NK-92 (cell line): ENCODE data around the gene TMEM191B.
"Not testable (repeated sequence)": the region's sequence is repeated elsewhere in the genome, so short reads cannot be mapped to it uniquely, and the experiment has no call there.

Source experiments
- DNase-seq: peaks from one replicate; lab custom pipeline; 2025; ENCODE audit not compliant: unreplicated experiment; lab: John Stamatoyannopoulos, UW

The TMEM191B gene

DNA sequence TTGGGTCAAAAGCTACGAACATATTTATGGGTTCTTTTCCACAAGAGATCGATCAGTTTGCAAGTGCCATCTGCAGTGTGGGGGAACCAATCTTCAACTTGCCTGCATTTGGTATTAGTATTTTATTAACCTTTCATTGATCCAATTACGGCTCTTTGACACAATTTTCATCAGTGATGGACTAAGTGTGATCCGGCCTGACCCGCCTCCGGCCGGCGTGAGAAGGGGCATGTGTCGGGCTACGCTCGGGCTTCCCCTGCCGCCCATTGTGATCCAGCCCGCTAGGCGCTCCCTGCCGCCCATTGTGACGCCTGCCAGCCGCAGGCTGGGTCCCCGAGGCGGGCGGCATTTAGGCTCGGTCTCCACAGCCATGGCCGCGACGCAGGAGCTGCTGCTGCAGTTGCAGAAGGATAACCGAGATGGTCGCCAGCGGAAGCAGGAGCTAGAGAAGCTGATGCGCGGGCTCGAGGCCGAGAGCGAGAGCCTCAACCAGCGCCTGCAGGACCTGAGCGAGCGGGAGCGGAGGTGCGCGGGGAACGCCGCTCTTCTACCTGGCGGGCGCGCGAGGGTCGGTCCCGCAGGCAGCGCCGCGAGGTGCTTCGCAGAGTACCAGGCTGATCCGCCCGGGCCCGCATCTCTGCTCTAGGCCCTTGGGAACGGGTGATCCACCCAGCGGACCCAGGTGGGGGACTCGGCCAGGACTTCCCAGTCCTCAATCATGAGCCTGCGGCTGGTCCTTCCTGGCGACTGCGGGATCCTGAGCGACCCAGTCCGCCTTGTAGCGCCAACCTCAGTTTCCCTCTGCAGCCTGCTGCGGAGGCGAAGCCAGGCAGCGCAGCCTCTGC, at the start of gene TMEM191B:
TMEM191B (plus strand) TSS at position 51 of the 845 bp plus-strand sequence; CDS start at position 230, 179 bp downstream.
- not testable (repeated sequence) for DNase-seq

DNA sequence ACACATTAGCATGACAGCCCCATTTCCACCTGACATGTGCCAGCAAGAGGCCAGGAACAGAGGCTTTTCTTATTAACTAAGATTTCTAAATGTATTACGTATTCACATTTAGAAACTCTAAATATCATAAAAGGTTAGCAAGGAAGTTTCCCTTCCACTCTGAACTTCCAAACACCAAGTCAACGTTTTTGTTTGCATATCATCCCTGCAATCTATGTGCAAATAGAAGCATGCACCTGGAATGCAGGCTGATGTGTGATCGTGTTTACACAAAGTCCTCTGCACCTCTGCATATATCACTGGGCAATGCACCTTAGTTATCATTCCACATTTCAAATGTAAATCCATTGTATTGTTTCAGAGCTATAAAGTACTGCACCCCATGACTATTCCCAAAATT, 31.4 kb upstream of the TMEM191B start:
- DNase-seq = not testable (repeated sequence)

DNA sequence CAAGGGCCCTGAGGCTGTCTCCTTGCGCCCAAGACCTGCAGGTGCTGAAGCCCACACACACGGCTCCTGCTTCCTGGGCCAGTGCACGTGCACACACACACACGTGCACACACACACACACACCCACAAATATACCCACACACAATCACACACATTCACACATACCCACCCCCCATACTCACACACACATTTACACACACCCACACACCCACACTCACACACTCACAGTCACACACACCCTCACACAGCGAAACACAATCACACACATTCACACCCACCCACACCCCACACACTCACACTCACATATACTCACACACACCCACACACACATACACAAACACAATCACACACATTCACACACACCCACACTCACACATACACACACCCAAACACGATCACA, 16.3 kb upstream of the TMEM191B start:
- DNase-seq = not testable (repeated sequence)

DNA sequence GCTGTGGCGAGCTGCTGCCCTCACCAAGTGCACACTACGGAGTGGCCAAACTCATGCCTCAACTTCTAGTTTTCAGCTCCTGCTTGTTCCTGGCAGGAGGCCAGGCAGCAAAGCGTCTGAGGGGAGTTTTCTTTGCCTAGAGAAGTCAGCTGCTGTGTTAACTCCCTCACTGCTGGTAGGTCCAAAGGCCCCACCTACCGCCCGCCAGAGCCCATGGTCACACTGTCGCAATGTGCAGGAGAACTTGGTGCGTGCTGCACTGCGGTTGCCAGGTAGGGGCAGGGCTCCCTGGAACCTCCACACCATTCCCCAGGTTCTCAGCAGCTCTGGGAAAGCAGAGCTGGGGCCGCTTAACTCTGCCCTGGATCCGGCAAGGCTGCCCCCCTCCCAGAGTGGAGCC, 15.2 kb upstream of the TMEM191B start:
- not testable (repeated sequence) for DNase-seq

GRCh38 chr22:18513454-18513853, 14.1 kb upstream of the TMEM191B start:
- not testable (repeated sequence) for DNase-seq

GRCh38 chr22:18518061-18518460, 9.5 kb upstream of the TMEM191B start, which contains the start of gene GGTLC3:
TSS of gene GGTLC3 (minus strand) at chr22:18518161. CDS start at chr22:18517897, 264 bp downstream.
- DNase-seq = not testable (repeated sequence)

DNA sequence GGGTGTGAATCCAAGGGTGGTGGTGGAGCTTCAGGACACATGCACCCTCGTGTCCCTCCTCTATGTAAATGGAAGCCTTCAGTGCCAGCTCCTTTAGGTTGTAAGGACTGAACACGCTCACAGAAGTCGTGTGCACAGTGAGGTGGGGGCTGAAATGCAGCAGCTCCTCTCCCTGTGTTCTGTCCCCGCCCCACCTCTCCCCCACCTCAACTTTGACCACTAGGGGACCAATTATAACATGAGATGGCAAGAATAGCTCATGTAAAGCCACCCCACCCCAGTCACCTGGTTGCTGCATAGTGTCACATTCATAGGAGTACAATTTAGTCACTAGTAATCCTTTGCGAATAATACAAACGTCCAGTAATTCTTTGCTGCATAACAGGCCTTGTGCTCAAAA, 4.8 kb upstream of the TMEM191B start:
- not testable (repeated sequence) for DNase-seq

GRCh38 chr22:18523328-18523727, 4.3 kb upstream of the TMEM191B start:
- not testable (repeated sequence) for DNase-seq

DNA sequence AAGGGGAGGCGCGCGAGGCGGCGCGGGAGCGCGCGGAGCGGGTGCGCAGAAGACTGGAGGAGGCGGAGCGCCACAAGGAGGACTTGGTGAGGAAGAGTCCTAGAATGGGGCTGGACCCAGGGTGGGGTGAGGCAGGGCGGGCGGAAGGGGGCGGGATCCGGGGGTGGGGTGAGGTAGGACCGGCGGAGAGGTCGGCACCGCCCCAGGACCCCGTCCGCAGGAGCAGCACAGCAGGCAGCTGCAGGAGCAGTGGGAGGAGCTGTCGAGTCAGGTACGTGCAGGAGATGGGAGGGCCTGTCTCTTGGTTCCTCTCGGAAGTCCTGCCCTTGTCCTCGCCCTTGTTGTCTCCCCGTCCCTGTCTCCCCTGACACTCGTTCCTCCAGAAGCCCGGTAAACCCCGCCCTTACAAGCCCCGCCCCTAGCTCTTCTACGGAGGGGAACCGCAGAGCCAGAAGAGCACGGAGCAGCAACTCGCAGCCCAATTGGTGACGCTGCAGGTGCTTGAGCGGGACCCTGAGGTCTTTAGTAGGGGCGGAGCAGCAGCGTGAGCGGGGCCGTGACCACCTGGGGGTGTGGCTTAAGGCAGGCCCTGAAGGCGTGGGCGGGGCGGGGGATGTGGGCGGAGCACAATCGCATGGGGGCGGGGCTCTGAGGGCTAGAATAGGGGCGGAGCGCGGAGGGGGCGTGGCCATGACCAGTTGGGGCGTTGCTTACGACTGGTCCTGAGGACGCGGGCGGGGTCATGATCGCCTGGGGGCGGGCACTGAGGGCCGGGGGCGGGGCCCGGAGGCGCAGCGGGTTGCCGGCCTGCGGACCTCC, 1.2 kb downstream of the TMEM191B start:
- DNase-seq = not testable (repeated sequence)

- not testable (repeated sequence) for DNase-seq
These were observed 2.0 kb downstream of the TMEM191B start for GRCh38 chr22:18529416-18530145.

DNA sequence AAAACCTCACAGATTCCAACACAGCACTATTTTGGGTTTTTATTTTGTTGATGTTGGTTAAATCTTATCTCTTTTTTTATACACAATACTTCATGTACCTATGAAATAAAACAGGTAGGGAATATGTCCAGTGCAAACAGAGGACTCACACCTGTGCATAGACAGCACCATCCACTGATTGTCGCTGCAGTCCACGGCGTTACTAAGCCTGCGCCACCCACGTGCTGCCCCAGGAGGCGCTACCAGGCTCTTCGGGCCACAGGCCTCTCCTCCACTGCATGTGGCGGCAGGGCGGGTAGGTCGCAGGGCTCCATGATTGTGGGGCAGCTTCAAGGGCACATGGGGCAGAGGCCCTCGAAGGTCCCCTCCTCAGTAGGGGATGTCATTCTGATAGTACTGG, 6.0 kb downstream of the TMEM191B start:
- not testable (repeated sequence) for DNase-seq

- DNase-seq = not testable (repeated sequence)
These were observed 6.7 kb downstream of the TMEM191B start for GRCh38 chr22:18534315-18534714.

- DNase-seq = not testable (repeated sequence)
These were observed 12.4 kb downstream of the TMEM191B start for GRCh38 chr22:18539994-18540393.

GRCh38 chr22:18543400-18543799, 15.8 kb downstream of the TMEM191B start:
- DNase-seq = not testable (repeated sequence)

DNA sequence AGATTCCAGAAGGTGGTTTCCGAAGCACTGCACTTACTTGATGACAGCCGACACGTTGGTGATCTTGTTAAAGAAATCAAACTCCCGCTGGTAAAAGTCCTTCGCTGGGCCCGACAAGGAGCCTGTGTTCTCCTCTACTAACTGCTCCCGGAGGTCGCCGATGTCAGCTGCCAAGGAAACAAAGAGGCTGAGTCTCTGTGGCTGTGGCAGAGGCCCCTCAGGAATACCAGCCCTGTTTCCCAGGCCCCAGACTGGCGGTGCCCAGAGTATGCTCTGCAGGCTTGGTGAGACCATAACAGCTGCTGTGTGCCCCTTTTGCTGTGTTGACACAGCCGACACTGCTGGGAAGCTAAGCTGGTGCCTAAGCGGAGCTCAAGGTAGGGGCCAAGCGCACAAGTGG, 17.0 kb downstream of the TMEM191B start:
- not testable (repeated sequence) for DNase-seq

GRCh38 chr22:18549458-18550179, 22.0 kb downstream of the TMEM191B start:
- DNase-seq = not testable (repeated sequence)

GRCh38 chr22:18551046-18551445, 23.4 kb downstream of the TMEM191B start:
- not testable (repeated sequence) for DNase-seq

- not testable (repeated sequence) for DNase-seq
These were observed 25.4 kb downstream of the TMEM191B start for GRCh38 chr22:18552839-18553597.
